HepG2 (cell line): ENCODE results near the gene MED10. TPM values are rescaled to one million over a fixed set of nuclear protein-coding genes. Genes with fewer than 3 reads are reported as not detected.

ENCODE experiments used
- ARNT2 ChIP-seq: sonication (generic); formaldehyde crosslinking; IDR thresholded peaks from 2 replicates; pipeline ENCODE4 v1.8.0; 2022; ENCODE audit warnings: mild to moderate bottlenecking, low read depth, missing genetic modification reagents, moderate library complexity
- ERF ChIP-seq: IDR thresholded peaks from 2 replicates; pipeline ENCODE4 v1.6.1; 2018; ENCODE audit warnings: missing biosample characterization, missing genetic modification reagents
- GABPA ChIP-seq, 2 experiments: IDR thresholded peaks; 2 replicates each; pipeline ENCODE4 v1.6.1; 2011 to 2016; ENCODE audit warnings: low read depth in 2 of 2, low read length in 1 of 2, missing biosample characterization in 1 of 2, missing genetic modification characterization in 1 of 2
- HOXA9 ChIP-seq: sonication (generic); formaldehyde crosslinking; IDR thresholded peaks from 2 replicates; pipeline ENCODE4 v1.8.1; 2022; ENCODE audit warnings: missing genetic modification reagents, mild to moderate bottlenecking, moderate library complexity, borderline replicate concordance
- NCOA5 ChIP-seq: sonication (generic); formaldehyde crosslinking; IDR thresholded peaks from 2 replicates; pipeline ENCODE4 v1.4.0; 2020; ENCODE audit warnings: missing genetic modification reagents
- PAWR ChIP-seq: sonication (generic); formaldehyde crosslinking; IDR thresholded peaks from 2 replicates; pipeline ENCODE4 v1.4.0; 2020; ENCODE audit warnings: missing genetic modification reagents, mild to moderate bottlenecking, borderline replicate concordance
- SAP130 ChIP-seq: IDR thresholded peaks from 2 replicates; pipeline ENCODE4 v1.6.1; 2016; ENCODE audit warnings: low read depth
- TGIF2 ChIP-seq: IDR thresholded peaks from 2 replicates; pipeline ENCODE4 v1.6.1; 2016; ENCODE audit warnings: control low read depth, missing compliant biosample characterization
- ZBTB21 ChIP-seq: sonication (generic); formaldehyde crosslinking; IDR thresholded peaks from 2 replicates; pipeline ENCODE4 v1.4.0; 2020; ENCODE audit warnings: missing genetic modification reagents
- ZBTB7A ChIP-seq: sonication (generic); formaldehyde crosslinking; IDR thresholded peaks from 2 replicates; pipeline ENCODE4 v1.8.0; 2022; ENCODE audit warnings: mild to moderate bottlenecking, missing genetic modification reagents
- ZBTB8A ChIP-seq: sonication (generic); formaldehyde crosslinking; IDR thresholded peaks from 2 replicates; pipeline ENCODE4 v1.4.0; 2020; ENCODE audit warnings: mild to moderate bottlenecking, low read depth, missing genetic modification reagents, borderline replicate concordance
- ZC3H13 ChIP-seq: sonication (generic); formaldehyde crosslinking; IDR thresholded peaks from 2 replicates; pipeline ENCODE4 v1.8.1; 2023; ENCODE audit warnings: mild to moderate bottlenecking, missing genetic modification reagents, moderate library complexity
- ZNF12 ChIP-seq: sonication (generic); formaldehyde crosslinking; IDR thresholded peaks from 2 replicates; pipeline ENCODE4 v1.5.0; 2020; ENCODE audit warnings: missing genetic modification reagents
- ZNF225 ChIP-seq: sonication (generic); formaldehyde crosslinking; IDR thresholded peaks from 2 replicates; pipeline ENCODE4 v1.4.0; 2020; ENCODE audit warnings: mild to moderate bottlenecking, missing genetic modification reagents
- ZNF660 ChIP-seq: sonication (generic); formaldehyde crosslinking; IDR thresholded peaks from 2 replicates; pipeline ENCODE4 v1.5.1; 2020; ENCODE audit warnings: mild to moderate bottlenecking, low read depth, missing genetic modification reagents, borderline replicate concordance
- ZNF776 ChIP-seq: sonication (generic); formaldehyde crosslinking; IDR thresholded peaks from 2 replicates; pipeline ENCODE4 v1.4.0; 2020; ENCODE audit warnings: mild to moderate bottlenecking, missing genetic modification reagents
- ZNF816 ChIP-seq: sonication (generic); formaldehyde crosslinking; IDR thresholded peaks from 2 replicates; pipeline ENCODE4 v1.8.0; 2022; ENCODE audit warnings: missing genetic modification reagents, mild to moderate bottlenecking, borderline replicate concordance
- ZSCAN22 ChIP-seq: sonication (generic); formaldehyde crosslinking; IDR thresholded peaks from 2 replicates; pipeline ENCODE4 v1.4.0; 2020; ENCODE audit warnings: mild to moderate bottlenecking, missing genetic modification reagents
- polyA plus RNA-seq, 8 experiments: library from polyadenylated mRNA; depleted of rRNA in 3 of 8; stranded (reverse) in 7 of 8; unstranded in 1 of 8; fragments of >200 nt; fragmentation: Illumina TruSeq in 4 of 8; extraction: Trizol in 4 of 8; gene quantifications; 2 replicates each; pipeline versions ENCODE4 v1.2.1 to v1.2.3, GENCODE V29; 2011 to 2016; ENCODE audit warnings: low read depth in 4 of 8, missing spikeins in 1 of 8, mixed read lengths in 1 of 8; ENCODE audit not compliant: insufficient read depth in 1 of 8
- total RNA-seq, 5 experiments: library from RNA; depleted of rRNA; stranded (reverse); fragments of >200 nt; fragmentation: Illumina TruSeq; extraction: Trizol; gene quantifications; 2 replicates each; pipeline ENCODE4 v1.2.3, GENCODE V29; 2016; ENCODE audit warnings: low read depth in 1 of 5
- TF ChIP-seq, protein P1 (sequence below): IDR thresholded peaks from 2 replicates; pipeline ENCODE4 v1.6.1; 2012; ENCODE audit warnings: low read depth, low read length, improper control_type of control experiment
- TF ChIP-seq, protein P2 (sequence below): sonication (generic); formaldehyde crosslinking; IDR thresholded peaks from 2 replicates; pipeline ENCODE4 v1.8.0; 2022; ENCODE audit warnings: mild to moderate bottlenecking, missing genetic modification reagents
- TF ChIP-seq, protein P3 (sequence below): sonication (generic); formaldehyde crosslinking; IDR thresholded peaks from 2 replicates; pipeline ENCODE4 v1.5.0; 2020; ENCODE audit warnings: missing genetic modification reagents, mild to moderate bottlenecking, borderline replicate concordance
- TF ChIP-seq, protein P4 (sequence below): sonication (generic); formaldehyde crosslinking; IDR thresholded peaks from 2 replicates; pipeline ENCODE4 v1.8.0; 2023; ENCODE audit warnings: mild to moderate bottlenecking, missing genetic modification reagents
- TF ChIP-seq, protein P5 (sequence below): sonication (generic); formaldehyde crosslinking; IDR thresholded peaks from 2 replicates; pipeline ENCODE4 v1.5.1; 2020; ENCODE audit warnings: mild to moderate bottlenecking, moderate library complexity, missing genetic modification reagents

Gene MED10
- total and polyA plus RNA-seq, 2 of the 13 experiments (the other 11 are each of a cell fraction or from before 2014, with no cell fraction given): 11.2 to 23.7 TPM

DNA sequence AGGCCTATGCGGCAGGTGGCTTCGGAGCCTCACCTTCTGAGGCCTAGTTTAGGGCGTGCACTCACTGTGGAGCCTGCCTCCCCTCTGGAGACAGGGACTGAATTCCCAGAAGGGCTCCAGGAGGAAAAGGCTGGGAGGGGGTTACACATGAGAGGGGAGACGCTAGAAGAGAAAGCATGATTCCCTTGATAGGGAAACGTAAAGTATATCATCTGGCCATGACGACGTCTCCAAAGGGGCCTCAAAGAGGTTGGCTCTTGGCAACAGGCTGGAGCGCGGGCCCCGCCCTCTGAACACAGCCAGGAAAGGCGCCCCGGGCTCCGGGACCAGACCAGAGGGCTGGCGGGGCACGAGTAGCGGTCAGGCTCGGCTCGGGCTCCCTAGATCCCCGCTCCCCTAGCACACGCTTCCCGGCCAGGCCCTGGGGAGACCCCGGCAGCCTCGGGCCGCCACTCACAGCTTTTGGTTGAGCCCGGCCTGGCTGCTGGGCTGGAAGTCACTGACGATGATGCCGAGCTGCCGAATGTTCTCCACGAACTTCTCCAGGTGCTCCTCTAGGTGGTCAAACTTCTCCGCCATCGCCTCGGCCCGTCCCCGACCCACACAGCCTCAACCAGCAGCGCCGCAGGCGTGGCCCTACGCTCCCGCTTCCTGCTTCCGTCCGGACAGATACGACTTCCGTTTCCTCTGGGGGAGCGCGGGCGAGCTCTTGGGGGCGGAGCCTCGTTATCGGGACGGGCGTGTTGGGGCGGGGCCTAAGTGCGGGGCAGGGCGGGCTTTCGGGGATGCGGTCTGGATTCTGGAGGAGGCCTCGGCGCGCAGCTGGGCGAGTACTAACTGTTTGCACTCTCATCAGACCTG lies at the start of gene MED10 (continued):
- TF ChIP-seq, protein P1, sequence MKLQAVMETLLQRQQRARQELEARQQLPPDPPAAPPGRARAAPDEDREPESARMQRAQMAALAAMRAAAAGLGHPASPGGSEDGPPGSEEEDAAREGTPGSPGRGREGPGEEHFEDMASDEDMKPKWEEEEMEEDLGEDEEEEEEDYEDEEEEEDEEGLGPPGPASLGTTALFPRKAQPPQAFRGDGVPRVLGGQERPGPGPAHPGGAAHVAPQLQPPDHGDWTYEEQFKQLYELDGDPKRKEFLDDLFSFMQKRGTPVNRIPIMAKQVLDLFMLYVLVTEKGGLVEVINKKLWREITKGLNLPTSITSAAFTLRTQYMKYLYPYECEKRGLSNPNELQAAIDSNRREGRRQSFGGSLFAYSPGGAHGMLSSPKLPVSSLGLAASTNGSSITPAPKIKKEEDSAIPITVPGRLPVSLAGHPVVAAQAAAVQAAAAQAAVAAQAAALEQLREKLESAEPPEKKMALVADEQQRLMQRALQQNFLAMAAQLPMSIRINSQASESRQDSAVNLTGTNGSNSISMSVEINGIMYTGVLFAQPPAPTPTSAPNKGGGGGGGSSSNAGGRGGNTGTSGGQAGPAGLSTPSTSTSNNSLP: no peak
- peak; percentile 97 for TF ChIP-seq GABPA (IDR thresholded peaks at IDR 0.05; ENCODE audit: low read depth, low read length)
- peak; percentile 97 for TF ChIP-seq GABPA (CRISPR knock-in tag; IDR thresholded peaks at IDR 0.05; ENCODE audit: low read depth)
- 0 out of 2 replicates have a peak, but pooled peaks have one; percentile 59 for TF ChIP-seq ZNF816 (CRISPR knock-in tag)
- no peak for TF ChIP-seq ZSCAN22 (CRISPR knock-in tag)
- TF ChIP-seq ZNF776 (CRISPR knock-in tag): no peak
- TF ChIP-seq ZNF225: no peak
- TF ChIP-seq, protein P2, sequence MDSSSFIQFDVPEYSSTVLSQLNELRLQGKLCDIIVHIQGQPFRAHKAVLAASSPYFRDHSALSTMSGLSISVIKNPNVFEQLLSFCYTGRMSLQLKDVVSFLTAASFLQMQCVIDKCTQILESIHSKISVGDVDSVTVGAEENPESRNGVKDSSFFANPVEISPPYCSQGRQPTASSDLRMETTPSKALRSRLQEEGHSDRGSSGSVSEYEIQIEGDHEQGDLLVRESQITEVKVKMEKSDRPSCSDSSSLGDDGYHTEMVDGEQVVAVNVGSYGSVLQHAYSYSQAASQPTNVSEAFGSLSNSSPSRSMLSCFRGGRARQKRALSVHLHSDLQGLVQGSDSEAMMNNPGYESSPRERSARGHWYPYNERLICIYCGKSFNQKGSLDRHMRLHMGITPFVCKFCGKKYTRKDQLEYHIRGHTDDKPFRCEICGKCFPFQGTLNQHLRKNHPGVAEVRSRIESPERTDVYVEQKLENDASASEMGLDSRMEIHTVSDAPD (CRISPR knock-in tag): no peak
- no peak for TF ChIP-seq TGIF2 (CRISPR knock-in tag)
- no peak for TF ChIP-seq HOXA9 (CRISPR knock-in tag)
- TF ChIP-seq NCOA5 (CRISPR knock-in tag): no peak
- peak; percentile 96 for TF ChIP-seq SAP130 (CRISPR knock-in tag)
- TF ChIP-seq, protein P3, sequence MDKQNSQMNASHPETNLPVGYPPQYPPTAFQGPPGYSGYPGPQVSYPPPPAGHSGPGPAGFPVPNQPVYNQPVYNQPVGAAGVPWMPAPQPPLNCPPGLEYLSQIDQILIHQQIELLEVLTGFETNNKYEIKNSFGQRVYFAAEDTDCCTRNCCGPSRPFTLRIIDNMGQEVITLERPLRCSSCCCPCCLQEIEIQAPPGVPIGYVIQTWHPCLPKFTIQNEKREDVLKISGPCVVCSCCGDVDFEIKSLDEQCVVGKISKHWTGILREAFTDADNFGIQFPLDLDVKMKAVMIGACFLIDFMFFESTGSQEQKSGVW (CRISPR knock-in tag): no peak
- TF ChIP-seq, protein P4, sequence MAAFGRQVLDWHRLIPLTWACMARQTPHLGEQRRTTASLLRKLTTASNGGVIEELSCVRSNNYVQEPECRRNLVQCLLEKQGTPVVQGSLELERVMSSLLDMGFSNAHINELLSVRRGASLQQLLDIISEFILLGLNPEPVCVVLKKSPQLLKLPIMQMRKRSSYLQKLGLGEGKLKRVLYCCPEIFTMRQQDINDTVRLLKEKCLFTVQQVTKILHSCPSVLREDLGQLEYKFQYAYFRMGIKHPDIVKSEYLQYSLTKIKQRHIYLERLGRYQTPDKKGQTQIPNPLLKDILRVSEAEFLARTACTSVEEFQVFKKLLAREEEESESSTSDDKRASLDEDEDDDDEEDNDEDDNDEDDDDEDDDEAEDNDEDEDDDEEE (CRISPR knock-in tag): peak; percentile 51; the same call in 1 of the 2 replicates
- no peak for TF ChIP-seq ZNF660 (CRISPR knock-in tag)
- TF ChIP-seq ARNT2: 0 out of 2 replicates have a peak, but pooled peaks have one; percentile 41
- TF ChIP-seq ZBTB7A (CRISPR knock-in tag): 0 out of 2 replicates have a peak, but pooled peaks have one; percentile 38
- TF ChIP-seq ZBTB21 (CRISPR knock-in tag): 0 out of 2 replicates have a peak, but pooled peaks have one; percentile 13
- TF ChIP-seq PAWR (CRISPR knock-in tag): no peak
- TF ChIP-seq, protein P5, sequence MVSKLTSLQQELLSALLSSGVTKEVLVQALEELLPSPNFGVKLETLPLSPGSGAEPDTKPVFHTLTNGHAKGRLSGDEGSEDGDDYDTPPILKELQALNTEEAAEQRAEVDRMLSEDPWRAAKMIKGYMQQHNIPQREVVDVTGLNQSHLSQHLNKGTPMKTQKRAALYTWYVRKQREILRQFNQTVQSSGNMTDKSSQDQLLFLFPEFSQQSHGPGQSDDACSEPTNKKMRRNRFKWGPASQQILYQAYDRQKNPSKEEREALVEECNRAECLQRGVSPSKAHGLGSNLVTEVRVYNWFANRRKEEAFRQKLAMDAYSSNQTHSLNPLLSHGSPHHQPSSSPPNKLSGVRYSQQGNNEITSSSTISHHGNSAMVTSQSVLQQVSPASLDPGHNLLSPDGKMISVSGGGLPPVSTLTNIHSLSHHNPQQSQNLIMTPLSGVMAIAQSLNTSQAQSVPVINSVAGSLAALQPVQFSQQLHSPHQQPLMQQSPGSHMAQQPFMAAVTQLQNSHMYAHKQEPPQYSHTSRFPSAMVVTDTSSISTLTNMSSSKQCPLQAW (CRISPR knock-in tag): no peak
- peak; percentile 41 for TF ChIP-seq ERF (CRISPR knock-in tag)
- TF ChIP-seq ZBTB8A (CRISPR knock-in tag): no peak
- TF ChIP-seq ZC3H13 (CRISPR knock-in tag): no peak
- TF ChIP-seq ZNF12: no peak
